ENCODE measurements around the gene PTGER1.

Gene PTGER1

GRCh38 chr19:14503285-14503684 lies 28.1 kb upstream of the PTGER1 start:
- Histone ChIP-seq H3K4me2 (no peak overlapping the region), H4K20me1 (ENCODE audit: insufficient read depth) (no peaks in the 10 kb centered on the region), H3K4me3 (IDR thresholded peaks at IDR 0.05; ENCODE audit: insufficient read depth, low read depth, low read length) (no peak overlapping the region), H3K27me3 (ENCODE audit: insufficient read depth, low read depth) (no peaks in the 10 kb centered on the region), H2AFZ (ENCODE audit: low read depth) (no peak overlapping the region), H3K27ac (no peak overlapping the region), H3K36me3 (ENCODE audit: insufficient read depth) (no peaks in the 10 kb centered on the region), H3K9ac (no peak overlapping the region), H3K4me1 (ENCODE audit: low read depth, poor library complexity, severe bottlenecking) (peaks cover 21% of the 10 kb centered on the region), H3K79me2 (ENCODE audit: insufficient read depth, low read depth) (no peaks in the 10 kb centered on the region)
- TF ChIP-seq CTCF (conservative IDR thresholded peaks at IDR 0.05; ENCODE audit: low read depth, low read length), result no peak

GRCh38 chr19:14502334-14503092 lies 27.4 kb upstream of the PTGER1 start:
- Histone ChIP-seq H3K4me3 (IDR thresholded peaks at IDR 0.05; ENCODE audit: insufficient read depth, low read depth, low read length) (no peak overlapping the region), H3K27me3 (ENCODE audit: insufficient read depth, low read depth) (no peaks in the 10 kb centered on the region), H4K20me1 (ENCODE audit: insufficient read depth) (no peaks in the 10 kb centered on the region), H3K79me2 (ENCODE audit: insufficient read depth, low read depth) (no peaks in the 10 kb centered on the region), H3K36me3 (ENCODE audit: insufficient read depth) (no peaks in the 10 kb centered on the region), H3K27ac (no peak overlapping the region), H2AFZ (ENCODE audit: low read depth) (no peak overlapping the region), H3K9ac (no peak overlapping the region), H3K4me1 (ENCODE audit: low read depth, poor library complexity, severe bottlenecking) (peaks cover 14% of the 10 kb centered on the region), H3K4me2 (no peak overlapping the region)
- no peak for TF ChIP-seq CTCF (conservative IDR thresholded peaks at IDR 0.05; ENCODE audit: low read depth, low read length)

- Histone ChIP-seq H3K27ac (no peak overlapping the region), H4K20me1 (ENCODE audit: insufficient read depth) (no peaks in the 10 kb centered on the region), H3K4me3 (IDR thresholded peaks at IDR 0.05; ENCODE audit: insufficient read depth, low read depth, low read length) (no peak overlapping the region), H3K9ac (no peak overlapping the region), H2AFZ (ENCODE audit: low read depth) (peak overlapping the region; percentile 85; the same call in 1 of the 2 replicates), H3K79me2 (ENCODE audit: insufficient read depth, low read depth) (no peaks in the 10 kb centered on the region), H3K4me2 (no peak overlapping the region), H3K36me3 (ENCODE audit: insufficient read depth) (no peaks in the 10 kb centered on the region), H3K27me3 (ENCODE audit: insufficient read depth, low read depth) (no peaks in the 10 kb centered on the region), H3K4me1 (ENCODE audit: low read depth, poor library complexity, severe bottlenecking) (peaks cover 6% of the 10 kb centered on the region)
- TF ChIP-seq CTCF (conservative IDR thresholded peaks at IDR 0.05; ENCODE audit: low read depth, low read length), result no peak
Observed at GRCh38 chr19:14497228-14497921, 22.2 kb upstream of the PTGER1 start.

- H2AFZ ChIP-seq (ENCODE audit: low read depth), result peak overlapping the region; percentile 85; the same call in 1 of the 2 replicates
- H3K27ac ChIP-seq, result no peak overlapping the region
- peak overlapping the region; percentile 34; the same call in 1 of the 2 replicates for H3K4me2 ChIP-seq
Observed at GRCh38 chr19:14496834-14497227, 21.7 kb upstream of the PTGER1 start.

More at GRCh38 chr19:14496834-14497227, 21.7 kb upstream of the PTGER1 start:
- H3K36me3 ChIP-seq (ENCODE audit: insufficient read depth), result no peaks in the 10 kb centered on the region
- no peak for TF ChIP-seq CTCF (conservative IDR thresholded peaks at IDR 0.05; ENCODE audit: low read depth, low read length)
- H3K9ac ChIP-seq, result no peak overlapping the region
- H3K79me2 ChIP-seq (ENCODE audit: insufficient read depth, low read depth), result no peaks in the 10 kb centered on the region
- no peak overlapping the region for H3K4me3 ChIP-seq (IDR thresholded peaks at IDR 0.05; ENCODE audit: insufficient read depth, low read depth, low read length)
- H4K20me1 ChIP-seq (ENCODE audit: insufficient read depth), result no peaks in the 10 kb centered on the region
- H3K4me1 ChIP-seq (ENCODE audit: low read depth, poor library complexity, severe bottlenecking), result peaks cover 6% of the 10 kb centered on the region
- H3K27me3 ChIP-seq (ENCODE audit: insufficient read depth, low read depth), result no peaks in the 10 kb centered on the region
